Limb (tissue), 2 donors: ENCODE results near the gene HDLBP.

ENCODE experiments used
- DNase-seq, 2 donors: peaks; one replicate each; pipeline ENCODE4 v3.0.0-alpha.2; 2016; ENCODE audit errors: extremely low spot score in 2 of 2

Gene HDLBP

DNA sequence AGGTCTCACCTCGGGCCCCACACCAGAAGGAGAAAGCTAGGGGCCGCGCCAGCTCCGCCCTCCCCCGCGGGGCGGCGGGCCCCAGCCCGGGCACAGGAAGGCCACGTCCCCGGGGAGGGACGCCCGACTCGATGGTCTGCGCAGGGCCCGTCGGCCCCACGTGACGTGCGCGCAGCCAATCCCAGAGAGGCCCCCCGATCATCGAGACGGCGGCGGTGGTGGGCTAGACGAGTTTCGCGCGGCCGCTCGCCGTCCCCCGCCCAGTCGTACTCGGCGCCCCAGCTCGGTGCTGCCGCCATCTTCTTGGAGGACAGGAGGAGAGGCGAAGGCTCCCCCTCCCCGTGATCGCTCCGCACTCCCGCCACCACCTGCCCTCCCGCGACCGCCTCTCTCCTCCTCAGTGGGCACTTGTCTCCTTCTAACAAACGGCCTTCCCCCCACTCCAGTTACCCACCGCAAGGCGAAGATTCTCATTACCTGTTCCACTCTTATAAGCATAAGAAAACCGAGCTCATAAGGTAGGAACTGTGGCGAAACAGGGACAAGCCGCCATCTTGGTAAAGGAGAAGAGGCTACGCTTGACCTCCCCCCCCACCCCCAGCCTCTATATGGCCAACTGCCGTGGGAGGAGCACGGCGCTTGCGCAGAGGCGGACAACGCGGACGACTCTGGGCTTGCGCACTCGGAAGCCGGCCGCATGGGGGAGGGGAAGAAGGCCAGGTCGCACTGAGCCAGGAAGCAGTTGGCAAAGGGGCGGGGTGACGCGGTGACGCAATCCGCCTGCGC is at the start of gene HDLBP:
Gene HDLBP, minus strand, starts transcription at position 580 of the 786 bp plus-strand sequence. CDS start 48,803 bp downstream, outside the sequence.
- peak; percentile 99 to 100 for DNase-seq

DNA sequence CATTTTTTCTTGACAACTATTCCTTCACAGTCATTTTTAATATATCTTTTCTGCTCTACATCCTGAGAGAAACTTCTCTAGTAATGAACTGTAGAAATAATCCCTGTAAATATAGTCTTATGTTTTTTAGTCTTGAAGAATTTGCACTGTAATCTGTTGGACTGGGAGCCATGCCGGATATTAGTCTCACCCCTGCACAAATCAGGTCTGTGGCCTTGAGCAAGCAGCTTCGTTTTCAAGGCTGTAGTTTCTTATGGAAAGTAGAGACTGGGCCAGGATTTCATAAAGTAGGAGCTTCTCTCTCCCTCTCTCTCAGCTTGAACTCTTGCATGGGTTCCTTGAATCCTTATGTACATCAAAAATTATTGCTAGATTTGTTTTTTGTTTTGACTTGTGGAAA is 49.3 kb upstream of the HDLBP start:
- no peak for DNase-seq

GRCh38 chr2:241363426-241363825 is 48.0 kb upstream of the HDLBP start:
- no peak for DNase-seq

- DNase-seq, result no peak
Observed at GRCh38 chr2:241359481-241360045, 44.1 kb upstream of the HDLBP start.

DNA sequence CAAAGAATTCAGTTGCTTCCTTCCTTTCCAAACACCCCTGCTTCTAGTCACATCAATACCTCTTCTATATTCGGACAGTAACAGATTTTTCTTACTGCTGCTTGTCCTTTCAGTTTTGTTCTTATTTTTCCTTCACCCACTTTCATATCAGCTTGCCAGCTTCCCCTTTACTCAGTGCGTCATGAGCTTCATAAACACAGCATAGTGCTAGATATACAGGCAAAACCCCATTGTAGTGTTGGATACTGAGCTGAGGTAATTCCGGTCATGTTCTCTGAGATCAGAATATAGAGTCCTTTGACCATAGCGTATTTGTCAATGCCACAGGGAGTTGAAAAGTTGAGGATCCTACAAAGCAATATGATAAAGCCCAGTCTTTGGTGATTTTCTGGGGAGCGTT is 43.0 kb upstream of the HDLBP start:
- DNase-seq, result no peak

GRCh38 chr2:241357531-241357930 is 42.1 kb upstream of the HDLBP start:
- no peak for DNase-seq

GRCh38 chr2:241356871-241357260 is 41.4 kb upstream of the HDLBP start:
- DNase-seq, result no peak

DNA sequence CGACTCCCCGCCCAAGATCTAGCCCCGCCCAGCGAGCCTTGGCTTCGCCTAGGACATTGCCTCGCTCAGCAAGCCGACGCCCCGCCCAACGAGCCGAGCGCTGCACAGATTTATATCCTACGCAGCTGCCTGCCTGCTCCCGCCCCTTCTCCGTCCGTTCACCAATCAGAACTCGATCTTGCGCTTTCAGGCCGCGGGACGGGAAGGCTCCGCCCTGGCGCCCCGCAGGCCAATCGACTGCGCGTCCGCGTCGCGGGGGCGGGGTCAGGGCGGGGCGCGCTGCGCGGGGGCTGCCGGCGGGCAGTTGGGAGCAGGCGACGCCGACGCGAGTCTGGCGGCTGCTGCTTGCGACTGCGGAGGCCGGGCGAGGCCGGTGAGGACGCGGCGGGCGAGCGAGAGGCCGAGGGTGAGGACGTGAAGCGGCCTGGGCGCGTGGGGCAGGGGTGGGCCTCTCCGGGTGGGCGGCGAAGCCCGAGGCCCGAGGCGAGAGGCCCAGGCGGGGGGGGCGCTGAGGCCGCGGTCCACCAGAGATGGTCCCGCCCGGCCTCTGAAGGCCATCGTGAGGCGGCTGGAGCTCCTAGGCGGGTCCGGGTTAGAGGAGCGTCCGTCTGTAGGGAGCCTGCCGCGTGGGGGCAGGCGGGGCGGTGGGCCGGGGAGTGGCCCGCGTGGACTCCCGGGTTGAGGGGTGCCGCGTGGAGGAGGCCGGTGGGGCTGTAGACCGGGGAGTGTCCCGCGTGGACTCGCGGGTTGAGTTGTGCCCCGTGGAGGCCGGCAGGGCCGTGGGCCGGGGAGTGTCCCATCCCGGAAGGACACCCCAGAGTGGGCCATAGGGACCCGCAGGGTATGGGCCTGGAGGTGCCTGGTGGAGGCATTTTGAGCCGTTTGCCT is 40.8 kb upstream of the HDLBP start, which contains the start of gene FARP2:
Gene FARP2, plus strand, starts transcription at position 303 of the 888 bp plus-strand sequence. CDS start 16,823 bp downstream, outside the sequence.
- DNase-seq, result peak; percentile 99 to 100

DNA sequence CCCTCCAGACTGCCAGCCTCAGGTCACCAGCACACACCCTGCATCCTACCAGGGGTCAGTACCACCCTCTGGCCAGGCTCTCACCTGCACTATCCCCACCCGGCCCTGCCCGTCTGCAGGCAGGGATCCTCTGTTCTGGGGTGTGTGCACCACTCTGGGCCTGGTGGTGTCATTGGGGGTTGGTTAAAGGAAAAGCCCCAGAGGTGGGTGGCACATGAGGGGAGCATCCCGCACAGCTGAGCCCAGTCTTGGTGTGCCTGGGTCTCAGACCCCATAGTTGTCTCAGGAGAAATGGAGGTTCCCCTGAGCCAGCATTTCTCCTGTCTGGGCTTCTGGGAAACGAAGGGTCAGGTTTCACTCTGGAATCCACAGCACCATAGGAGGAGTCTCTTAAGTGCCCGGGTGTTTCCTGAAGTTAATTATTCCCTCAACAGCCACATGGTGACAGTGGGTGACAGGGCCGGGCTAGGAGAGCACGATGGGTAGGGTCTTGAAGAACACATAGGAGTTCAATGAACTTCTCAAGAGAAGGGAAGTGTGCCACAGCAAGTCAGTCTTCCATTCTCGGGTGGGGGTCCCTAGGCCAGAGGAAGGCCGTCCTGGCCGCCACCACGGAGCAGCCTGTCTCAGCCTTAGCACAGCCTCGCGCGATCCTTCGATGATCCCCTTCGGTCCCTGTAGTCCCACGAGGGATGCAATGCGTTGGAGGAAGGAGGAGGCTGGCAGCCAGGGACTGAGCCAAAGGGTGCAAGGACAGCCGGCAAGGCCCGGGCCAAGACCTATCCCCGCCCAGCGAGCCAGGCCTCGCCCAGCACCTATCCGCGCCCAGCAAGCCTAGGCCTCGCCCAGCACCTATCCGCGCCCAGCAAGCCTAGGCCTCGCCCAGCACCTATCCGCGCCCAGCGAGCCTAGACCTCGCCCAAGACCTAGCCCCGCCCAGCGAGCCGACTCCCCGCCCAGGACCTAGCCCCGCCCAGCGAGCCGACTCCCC is 39.5 kb upstream of the HDLBP start:
- peak in 1 of 2 donors; percentile 70 for DNase-seq

DNA sequence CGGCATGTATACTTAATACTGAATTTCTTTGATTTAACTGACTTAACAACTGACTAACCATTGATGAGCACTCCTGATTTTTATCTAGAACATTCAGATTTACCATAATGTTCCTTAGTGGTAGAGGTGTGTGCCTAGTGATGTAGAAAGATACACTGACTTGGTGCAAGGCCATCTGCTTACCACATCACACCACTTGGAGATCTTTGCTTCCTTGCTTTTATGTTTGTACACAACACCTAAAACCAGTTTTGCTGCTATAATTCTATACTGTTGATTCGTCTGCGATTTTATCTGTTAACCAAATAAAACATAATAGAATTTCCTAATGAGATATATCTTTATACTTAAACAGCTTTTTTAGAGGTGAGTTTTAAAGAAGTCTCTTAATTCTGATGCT is 36.8 kb upstream of the HDLBP start:
- no peak for DNase-seq

- no peak for DNase-seq
Observed at GRCh38 chr2:241351640-241352031, 36.2 kb upstream of the HDLBP start.

GRCh38 chr2:241350878-241351639 is 35.6 kb upstream of the HDLBP start:
- DNase-seq, result no peak

GRCh38 chr2:241350530-241350877 is 35.0 kb upstream of the HDLBP start:
- no peak for DNase-seq

GRCh38 chr2:241349941-241350340 is 34.5 kb upstream of the HDLBP start:
- no peak for DNase-seq

GRCh38 chr2:241344925-241345651 is 29.6 kb upstream of the HDLBP start:
- DNase-seq, result no peak

DNA sequence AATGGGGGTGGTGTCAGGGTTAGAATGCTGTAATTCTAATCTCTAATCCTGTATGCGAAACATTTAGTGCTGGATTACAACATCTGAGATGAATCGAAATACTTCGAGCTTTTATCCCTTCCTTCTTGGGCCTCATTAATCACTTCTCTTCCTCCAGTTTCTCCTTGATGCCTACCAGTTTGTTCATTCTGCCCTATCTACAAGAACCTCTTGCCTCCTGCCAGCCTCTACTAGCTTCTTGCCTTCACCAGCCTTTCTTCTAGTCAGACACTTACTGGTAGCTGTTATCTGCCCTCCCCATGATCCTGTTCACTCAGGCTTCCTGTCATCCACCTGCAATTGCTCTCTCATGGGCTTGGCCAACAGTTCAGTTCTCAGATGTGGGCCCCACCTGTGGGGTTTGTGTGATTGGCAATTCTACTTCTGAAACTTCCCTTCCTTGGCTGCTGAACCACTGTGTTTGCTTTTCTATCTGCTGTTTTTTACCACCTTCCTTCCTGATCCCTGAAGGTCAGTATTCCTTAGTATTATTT is 25.2 kb upstream of the HDLBP start:
- DNase-seq, result no peak

DNA sequence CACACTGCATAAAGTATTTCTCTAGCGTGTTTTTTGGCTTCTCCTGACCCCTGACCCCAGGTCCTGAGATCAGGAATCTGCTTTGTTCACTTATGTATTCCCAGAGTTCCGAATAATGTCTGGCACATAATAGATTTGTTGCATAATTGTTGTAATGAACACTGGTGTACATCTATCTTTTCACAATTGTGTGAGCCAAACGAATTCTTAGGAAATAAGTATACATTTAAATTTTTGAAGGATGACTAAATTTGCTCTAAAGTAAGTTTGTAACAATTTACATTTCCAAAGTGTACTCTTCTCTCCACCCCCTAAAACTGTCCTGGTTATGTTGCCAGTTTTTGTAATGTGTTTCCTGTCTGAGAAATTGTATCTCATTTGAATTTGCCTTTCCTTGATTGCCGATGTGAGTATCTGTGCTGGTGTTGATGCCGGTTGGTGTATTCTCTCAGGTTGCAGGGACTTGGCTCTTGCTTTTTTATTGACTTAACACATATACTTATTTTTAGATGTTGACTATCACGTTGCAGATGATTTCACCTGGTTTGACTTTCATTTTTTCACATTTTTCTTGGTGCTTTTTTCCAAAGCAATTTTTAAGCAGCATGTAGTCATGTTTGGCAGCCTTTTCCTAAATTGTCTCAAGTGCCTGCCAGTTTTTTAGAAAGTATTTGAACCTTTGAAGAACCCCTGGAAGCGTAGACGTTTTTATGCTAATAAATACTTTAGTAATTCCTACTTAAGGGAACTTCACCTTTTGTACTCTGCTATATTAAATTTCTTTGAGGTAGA is 24.6 kb upstream of the HDLBP start:
- no peak for DNase-seq

- no peak for DNase-seq
Observed at GRCh38 chr2:241334813-241335212, 19.3 kb upstream of the HDLBP start.
